B cell (primary cell): ENCODE data around the gene BMAL2. TPM values are rescaled to one million over a fixed set of nuclear protein-coding genes. Genes with fewer than 3 reads are reported as not detected.

Source experiments
- ATAC-seq: fragments of 200-7000 bp; cut with Tn5 transposase; one replicate; pipeline ENCODE4 v1.10.0; 2021; ENCODE audit warnings: low read depth, mild to moderate bottlenecking, moderate number of reproducible peaks, moderate library complexity
- CTCF ChIA-PET: fragments of 350-600 bp; sonication (Branson Sonifier 250); formaldehyde crosslinking; loops from one replicate; lab custom pipeline; 2021; ENCODE audit warnings: antibody characterized with exemption, inconsistent platforms; lab: Charles Lee
- POLR2A ChIA-PET: fragments of 350-600 bp; sonication (Branson Sonifier 250); formaldehyde crosslinking; loops from one replicate; lab custom pipeline; 2021; ENCODE audit warnings: antibody characterized with exemption; lab: Charles Lee
- DNase-seq: peaks from one replicate; pipeline ENCODE4 v3.0.0; 2013
- H2AFZ ChIP-seq: 2 replicates; pipeline ENCODE4 v1.6.1; 2012; ENCODE audit warnings: mild to moderate bottlenecking, low read depth, low read length; ENCODE audit not compliant: insufficient read depth, poor library complexity, severe bottlenecking
- H3K27ac ChIP-seq, 2 donors: 1 replicate in 1 of 2; 2 replicates in 1 of 2; pipeline ENCODE4 v1.5.1; 2012 to 2013; ENCODE audit warnings: low read length in 2 of 2, mild to moderate bottlenecking in 2 of 2, moderate library complexity in 1 of 2
- H3K27me3 ChIP-seq, 4 experiments: fragments of 200-600 bp in 1 of 4; sonication (generic) in 1 of 4; replicated peaks in 1 of 4; 1 replicate in 2 of 4; 2 replicates in 2 of 4; pipeline versions ENCODE4 v1.6.1 to v1.7.0; 2013 to 2016; ENCODE audit warnings: low read length in 3 of 4, mild to moderate bottlenecking in 2 of 4, mixed read lengths in 1 of 4, moderate library complexity in 1 of 4; ENCODE audit not compliant: insufficient read depth in 4 of 4, control insufficient read depth in 3 of 4; ENCODE audit errors: control extremely low read depth in 1 of 4
- H3K36me3 ChIP-seq, 2 experiments: replicated peaks in 1 of 2; 1 replicate in 1 of 2; 2 replicates in 1 of 2; pipeline versions ENCODE4 v1.6.1 to v1.7.1; 2013; ENCODE audit warnings: low read length in 1 of 2; ENCODE audit not compliant: insufficient read depth in 2 of 2, control insufficient read depth in 1 of 2; ENCODE audit errors: control extremely low read depth in 1 of 2, extremely low read depth in 1 of 2
- H3K4me1 ChIP-seq, 2 donors: fragments of 200-600 bp in 1 of 2; sonication (generic) in 1 of 2; 1 replicate in 1 of 2; 2 replicates in 1 of 2; pipeline versions ENCODE4 v1.5.1 to v1.6.1; 2013 to 2017; ENCODE audit warnings: low read length in 2 of 2; ENCODE audit not compliant: control insufficient read depth in 2 of 2, insufficient read depth in 2 of 2
- H3K4me2 ChIP-seq: replicated peaks from 2 replicates; pipeline ENCODE3; 2012; ENCODE audit warnings: mild to moderate bottlenecking, low read depth, low read length; ENCODE audit not compliant: poor library complexity, severe bottlenecking
- H3K4me3 ChIP-seq, 5 experiments: fragments of 200-600 bp in 1 of 5; sonication (generic) in 1 of 5; 1 replicate in 3 of 5; 2 replicates in 2 of 5; pipeline versions ENCODE4 v1.5.1 to v1.7.0; 2011 to 2016; ENCODE audit warnings: low read length in 4 of 5, mild to moderate bottlenecking in 4 of 5, low read depth in 2 of 5, control low read depth in 1 of 5, moderate library complexity in 1 of 5; ENCODE audit not compliant: insufficient read depth in 1 of 5; ENCODE audit errors: control extremely low read depth in 1 of 5, extremely low read depth in 1 of 5
- H3K79me2 ChIP-seq: fragments of 200-600 bp; sonication (generic); one replicate; pipeline ENCODE4 v1.6.0; 2016; ENCODE audit warnings: low read length; ENCODE audit not compliant: control insufficient read depth, insufficient read depth
- H3K9ac ChIP-seq: fragments of 200-600 bp; sonication (generic); 2 replicates; pipeline ENCODE4 v1.6.1; 2017; ENCODE audit warnings: mild to moderate bottlenecking, low read length, moderate library complexity
- H3K9me3 ChIP-seq, 3 donors: one replicate each; pipeline versions ENCODE4 v1.6.1 to v1.7.1; 2013; ENCODE audit warnings: low read length in 2 of 3; ENCODE audit not compliant: control insufficient read depth in 2 of 3, insufficient read depth in 1 of 3; ENCODE audit errors: control extremely low read depth in 1 of 3
- H4K20me1 ChIP-seq: 2 replicates; pipeline ENCODE4 v1.6.0; 2012; ENCODE audit warnings: mild to moderate bottlenecking, low read length; ENCODE audit not compliant: insufficient read depth, control insufficient read depth, poor library complexity, severe bottlenecking
- H3K27ac Mint-ChIP-seq: one replicate; pipeline ENCODE4 v1.8.0; 2021; ENCODE audit warnings: mixed read lengths
- H3K27me3 Mint-ChIP-seq: one replicate; pipeline ENCODE4 v1.8.0; 2021; ENCODE audit warnings: mixed read lengths
- H3K4me1 Mint-ChIP-seq: one replicate; pipeline ENCODE4 v1.8.0; 2021; ENCODE audit warnings: mixed read lengths
- H3K4me3 Mint-ChIP-seq: one replicate; pipeline ENCODE4 v1.8.0; 2021; ENCODE audit warnings: mixed read lengths
- H3K9me3 Mint-ChIP-seq: one replicate; pipeline ENCODE4 v1.8.0; 2022; ENCODE audit warnings: mixed read lengths; ENCODE audit not compliant: insufficient read depth
- EZH2 ChIP-seq: IDR thresholded peaks from 2 replicates; pipeline ENCODE4 v1.6.1; 2012; ENCODE audit warnings: borderline replicate concordance, low read depth, mild to moderate bottlenecking, moderate library complexity, low read length; ENCODE audit not compliant: insufficient read depth, poor library complexity, severe bottlenecking
- WGBS: methylation state at CpG from one replicate; pipeline ENCODE4 v1.1.5; 2013; ENCODE audit warnings: missing lambda C conversion rate; ENCODE audit not compliant: insufficient coverage; 5-methylcytosine and 5-hydroxymethylcytosine counted together
- intact Hi-C: fragments of 100-400 bp; cut with micrococcal nuclease; formaldehyde crosslinking; loops from one replicate; pipeline ENCODE4 v1.10.0; 2022
- polyA plus RNA-seq: library from polyadenylated mRNA; depleted of rRNA; stranded (reverse); fragments of >200 nt; gene quantifications from 2 replicates; pipeline ENCODE4 v1.2.3, GENCODE V29; 2012
- total RNA-seq, 2 donors: library from RNA; stranded (reverse); fragments of 120-200 nt in 1 of 2; gene quantifications; 1 replicate in 1 of 2; 2 replicates in 1 of 2; pipeline versions ENCODE4 v1.2.3 to v1.2.4, GENCODE V29; 2013 to 2022
- TF ChIP-seq, protein P1 (sequence below): fragments of 200-600 bp; IDR thresholded peaks from one replicate; pipeline ENCODE4 v1.8.0; 2022; ENCODE audit warnings: antibody characterized with exemption, mild to moderate bottlenecking

BMAL2 gene
- total and polyA plus RNA-seq, 2 donors (not counting 1 experiment from before 2014, with no cell fraction given), result 0.30 to 2.8 TPM

GRCh38 chr12:27366621-27367020, 34.0 kb downstream of the BMAL2 start:
- POLR2A ChIA-PET, result no interaction called here
- ATAC-seq (no peak), DNase-seq (no peak)
- Mint-ChIP-seq H3K4me3 (no peak overlapping the region), H3K9me3 (no peaks in the 10 kb centered on the region), H3K4me1 (no peaks in the 10 kb centered on the region), H3K27me3 (no peaks in the 10 kb centered on the region), H3K27ac (no peak overlapping the region)
- no peaks in the 10 kb centered on the region for H3K4me1 ChIP-seq
- no CpG with 5 or more reads among the region's 3 CpGs for WGBS
- intact Hi-C loops, result no loop called here
- no peak overlapping the region for H3K4me3 ChIP-seq
- no peaks in the 10 kb centered on the region for H4K20me1 ChIP-seq
- H2AFZ ChIP-seq, result no peak overlapping the region
- no peaks in the 10 kb centered on the region for H3K36me3 ChIP-seq
- TF ChIP-seq EZH2, result no peak
- TF ChIP-seq, protein P1, sequence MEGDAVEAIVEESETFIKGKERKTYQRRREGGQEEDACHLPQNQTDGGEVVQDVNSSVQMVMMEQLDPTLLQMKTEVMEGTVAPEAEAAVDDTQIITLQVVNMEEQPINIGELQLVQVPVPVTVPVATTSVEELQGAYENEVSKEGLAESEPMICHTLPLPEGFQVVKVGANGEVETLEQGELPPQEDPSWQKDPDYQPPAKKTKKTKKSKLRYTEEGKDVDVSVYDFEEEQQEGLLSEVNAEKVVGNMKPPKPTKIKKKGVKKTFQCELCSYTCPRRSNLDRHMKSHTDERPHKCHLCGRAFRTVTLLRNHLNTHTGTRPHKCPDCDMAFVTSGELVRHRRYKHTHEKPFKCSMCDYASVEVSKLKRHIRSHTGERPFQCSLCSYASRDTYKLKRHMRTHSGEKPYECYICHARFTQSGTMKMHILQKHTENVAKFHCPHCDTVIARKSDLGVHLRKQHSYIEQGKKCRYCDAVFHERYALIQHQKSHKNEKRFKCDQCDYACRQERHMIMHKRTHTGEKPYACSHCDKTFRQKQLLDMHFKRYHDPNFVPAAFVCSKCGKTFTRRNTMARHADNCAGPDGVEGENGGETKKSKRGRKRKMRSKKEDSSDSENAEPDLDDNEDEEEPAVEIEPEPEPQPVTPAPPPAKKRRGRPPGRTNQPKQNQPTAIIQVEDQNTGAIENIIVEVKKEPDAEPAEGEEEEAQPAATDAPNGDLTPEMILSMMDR, result no peak
- H3K9ac ChIP-seq, result no peak overlapping the region
- no peaks in the 10 kb centered on the region for H3K9me3 ChIP-seq
- no peak overlapping the region for H3K4me2 ChIP-seq
- H3K79me2 ChIP-seq, result no peaks in the 10 kb centered on the region
- no peaks in the 10 kb centered on the region for H3K27me3 ChIP-seq
- H3K27ac ChIP-seq, result no peak overlapping the region
- CTCF ChIA-PET, result interaction anchor here (1.0 kb wide), 1 partner anchor 13 kb away, joined by 3 read pairs; no protein-coding TSS in a partner anchor

- ATAC-seq, result no peak
- intact Hi-C loops, result no loop called here
- TF ChIP-seq EZH2, result no peak
- TF ChIP-seq, protein P1, result no peak
- Histone ChIP-seq H4K20me1 (no peaks in the 10 kb centered on the region), H3K36me3 (no peaks in the 10 kb centered on the region), H3K4me3 (no peak overlapping the region), H3K9ac (no peak overlapping the region), H3K27me3 (no peaks in the 10 kb centered on the region), H3K4me1 (no peaks in the 10 kb centered on the region), H2AFZ (no peak overlapping the region), H3K79me2 (no peaks in the 10 kb centered on the region), H3K9me3 (no peaks in the 10 kb centered on the region), H3K4me2 (no peak overlapping the region), H3K27ac (no peak overlapping the region)
- ChIA-PET CTCF (interaction anchor here (1.0 kb wide), 1 partner anchor 13 kb away, joined by 3 read pairs; no protein-coding TSS in a partner anchor), POLR2A (no interaction called here)
- H3K27ac Mint-ChIP-seq, result no peak overlapping the region
- no peaks in the 10 kb centered on the region for H3K4me1 Mint-ChIP-seq
- WGBS, result 100% methylated on average over 4 of the region's 6 CpGs
- H3K4me3 Mint-ChIP-seq, result no peak overlapping the region
- DNase-seq, result no peak
- no peaks in the 10 kb centered on the region for H3K27me3 Mint-ChIP-seq
- H3K9me3 Mint-ChIP-seq, result no peaks in the 10 kb centered on the region
Measured at GRCh38 chr12:27367078-27367477, 34.4 kb downstream of the BMAL2 start.
